WTC11 (cell line): ENCODE results near the gene SLCO4A1. TPM values are rescaled to one million over a fixed set of nuclear protein-coding genes. Genes with fewer than 3 reads are reported as not detected.
A peak's percentile ranks its signal among the peaks of the same experiment; 100 is the strongest.

ENCODE experiments used
- ATAC-seq: fragments of 200-7000 bp; cut with Tn5 transposase; 2 replicates; pipeline ENCODE4 v1.10.0; 2021; ENCODE audit warnings: mild to moderate bottlenecking, moderate library complexity
- CTCF ChIA-PET: fragments of 300-600 bp; sonication (Branson Sonifier 250); formaldehyde crosslinking; loops from one replicate; lab custom pipeline; 2021; ENCODE audit warnings: antibody characterized with exemption; lab: Charles Lee
- POLR2A ChIA-PET: fragments of 350-600 bp; sonication (Branson Sonifier 250); formaldehyde crosslinking; loops from one replicate; lab custom pipeline; 2021; ENCODE audit warnings: antibody characterized with exemption; lab: Charles Lee
- DNase-seq: peaks from one replicate; pipeline ENCODE4 v3.0.0; 2021; ENCODE audit warnings: low spot score
- H3K27ac Mint-ChIP-seq: 2 replicates; pipeline ENCODE4 v1.8.0; 2021; ENCODE audit warnings: mixed read lengths
- H3K27me3 Mint-ChIP-seq: 2 replicates; pipeline ENCODE4 v1.8.0; 2021; ENCODE audit warnings: low read depth, mild to moderate bottlenecking, moderate library complexity, mixed read lengths
- H3K36me3 Mint-ChIP-seq: 2 replicates; pipeline ENCODE4 v1.8.0; 2021; ENCODE audit warnings: mixed read lengths
- H3K4me1 Mint-ChIP-seq: 2 replicates; pipeline ENCODE4 v1.8.0; 2022; ENCODE audit warnings: mixed read lengths
- H3K4me3 Mint-ChIP-seq: 2 replicates; pipeline ENCODE4 v1.8.0; 2021; ENCODE audit warnings: mild to moderate bottlenecking, moderate library complexity, mixed read lengths
- H3K9me3 Mint-ChIP-seq: 2 replicates; pipeline ENCODE4 v1.8.0; 2021; ENCODE audit warnings: mixed read lengths
- CTCF ChIP-seq: fragments of 200-600 bp; IDR thresholded peaks from 2 replicates; pipeline ENCODE4 v1.8.0; 2022; ENCODE audit warnings: antibody characterized with exemption
- EMX1 ChIP-seq: fragments of 250-450 bp; sonication (Bioruptor Pico); IDR thresholded peaks from 2 replicates; pipeline ENCODE4 v1.8.0; 2021; ENCODE audit warnings: mild to moderate bottlenecking
- ETV6 ChIP-seq: sonication (generic); formaldehyde crosslinking; IDR thresholded peaks from 2 replicates; pipeline ENCODE4 v1.8.1; 2022; ENCODE audit warnings: mild to moderate bottlenecking, missing genetic modification reagents
- FOXP1 ChIP-seq: sonication (generic); formaldehyde crosslinking; IDR thresholded peaks from 2 replicates; pipeline ENCODE4 v1.8.0; 2022; ENCODE audit warnings: missing genetic modification reagents, mild to moderate bottlenecking, moderate library complexity, borderline replicate concordance
- GABPB1 ChIP-seq: sonication (generic); formaldehyde crosslinking; IDR thresholded peaks from 2 replicates; pipeline ENCODE4 v1.8.1; 2023; ENCODE audit warnings: mild to moderate bottlenecking, missing genetic modification reagents
- GRHL2 ChIP-seq: fragments of 250-450 bp; sonication (Bioruptor Pico); IDR thresholded peaks from 2 replicates; pipeline ENCODE4 v1.8.0; 2022; ENCODE audit warnings: mild to moderate bottlenecking, moderate library complexity; ENCODE audit not compliant: insufficient replicate concordance, severe bottlenecking
- IRF1 ChIP-seq: sonication (generic); formaldehyde crosslinking; IDR thresholded peaks from 2 replicates; pipeline ENCODE4 v1.8.0; 2023; ENCODE audit warnings: missing genetic modification reagents
- MAX ChIP-seq: sonication (generic); formaldehyde crosslinking; IDR thresholded peaks from 2 replicates; pipeline ENCODE4 v1.8.0; 2022; ENCODE audit warnings: mild to moderate bottlenecking, missing genetic modification reagents
- MXD4 ChIP-seq: fragments of 250-450 bp; sonication (Bioruptor Pico); IDR thresholded peaks from 2 replicates; pipeline ENCODE4 v1.8.0; 2021; ENCODE audit warnings: mild to moderate bottlenecking, moderate library complexity, borderline replicate concordance
- MYBL2 ChIP-seq: sonication (generic); formaldehyde crosslinking; IDR thresholded peaks from 2 replicates; pipeline ENCODE4 v1.8.1; 2023; ENCODE audit warnings: mild to moderate bottlenecking, moderate library complexity, missing genetic modification reagents
- NFATC4 ChIP-seq: fragments of 250-450 bp; sonication (Bioruptor Pico); IDR thresholded peaks from 2 replicates; pipeline ENCODE4 v1.9.0; 2021; ENCODE audit warnings: mild to moderate bottlenecking
- NFYB ChIP-seq: sonication (generic); formaldehyde crosslinking; conservative IDR thresholded peaks from 2 replicates; pipeline ENCODE4 v1.8.0; 2022; ENCODE audit warnings: low read depth, missing genetic modification reagents
- PRRX2 ChIP-seq: fragments of 250-450 bp; sonication (Bioruptor Pico); IDR thresholded peaks from 2 replicates; pipeline ENCODE4 v1.8.0; 2021; ENCODE audit warnings: mild to moderate bottlenecking
- ZNF232 ChIP-seq: sonication (generic); formaldehyde crosslinking; IDR thresholded peaks from 2 replicates; pipeline ENCODE4 v1.8.0; 2022; ENCODE audit warnings: mild to moderate bottlenecking, missing genetic modification reagents
- ZNF263 ChIP-seq: sonication (generic); formaldehyde crosslinking; IDR thresholded peaks from 2 replicates; pipeline ENCODE4 v1.8.1; 2022; ENCODE audit warnings: low read depth, mild to moderate bottlenecking, moderate library complexity, missing genetic modification reagents
- ZNF281 ChIP-seq: sonication (generic); formaldehyde crosslinking; IDR thresholded peaks from 2 replicates; pipeline ENCODE4 v1.8.0; 2023; ENCODE audit warnings: mild to moderate bottlenecking, missing genetic modification reagents
- ZNF512 ChIP-seq: sonication (generic); formaldehyde crosslinking; IDR thresholded peaks from 2 replicates; pipeline ENCODE4 v1.8.1; 2022; ENCODE audit warnings: missing genetic modification reagents, borderline replicate concordance
- total RNA-seq: library from RNA; stranded (reverse); gene quantifications from 3 replicates; pipeline ENCODE4 v1.2.3, GENCODE V29; 2021
- TF ChIP-seq, protein P1 (sequence below): sonication (generic); formaldehyde crosslinking; IDR thresholded peaks from 2 replicates; pipeline ENCODE4 v1.8.0; 2023; ENCODE audit warnings: missing genetic modification reagents, mild to moderate bottlenecking, borderline replicate concordance
- TF ChIP-seq, protein P2 (sequence below): sonication (generic); formaldehyde crosslinking; IDR thresholded peaks from 2 replicates; pipeline ENCODE4 v1.8.1; 2022; ENCODE audit warnings: mild to moderate bottlenecking, missing genetic modification reagents, moderate library complexity, borderline replicate concordance
- TF ChIP-seq, protein P3 (sequence below): sonication (generic); formaldehyde crosslinking; IDR thresholded peaks from 2 replicates; pipeline ENCODE4 v1.8.0; 2022; ENCODE audit warnings: mild to moderate bottlenecking, missing genetic modification reagents

Gene SLCO4A1
- total RNA-seq, 1 experiment from 2014 or later = 19.9 TPM

- TF ChIP-seq CTCF = no peak
- TF ChIP-seq ETV6 (CRISPR knock-in tag) = peak; percentile 44; the same call in 1 of the 2 replicates
- no peak for TF ChIP-seq PRRX2 (CRISPR knock-in tag)
- TF ChIP-seq MYBL2 (CRISPR knock-in tag) = no peak
- TF ChIP-seq ZNF512 (CRISPR knock-in tag) = no peak
- TF ChIP-seq EMX1 (CRISPR knock-in tag) = no peak
- no peak for TF ChIP-seq ZNF263 (CRISPR knock-in tag)
- no peak for TF ChIP-seq IRF1
- no peak for TF ChIP-seq GRHL2
- no peak for TF ChIP-seq NFYB (CRISPR knock-in tag)
- TF ChIP-seq NFATC4 = 0 out of 2 replicates have a peak, but pooled peaks have one; percentile 51
- TF ChIP-seq, protein P1, sequence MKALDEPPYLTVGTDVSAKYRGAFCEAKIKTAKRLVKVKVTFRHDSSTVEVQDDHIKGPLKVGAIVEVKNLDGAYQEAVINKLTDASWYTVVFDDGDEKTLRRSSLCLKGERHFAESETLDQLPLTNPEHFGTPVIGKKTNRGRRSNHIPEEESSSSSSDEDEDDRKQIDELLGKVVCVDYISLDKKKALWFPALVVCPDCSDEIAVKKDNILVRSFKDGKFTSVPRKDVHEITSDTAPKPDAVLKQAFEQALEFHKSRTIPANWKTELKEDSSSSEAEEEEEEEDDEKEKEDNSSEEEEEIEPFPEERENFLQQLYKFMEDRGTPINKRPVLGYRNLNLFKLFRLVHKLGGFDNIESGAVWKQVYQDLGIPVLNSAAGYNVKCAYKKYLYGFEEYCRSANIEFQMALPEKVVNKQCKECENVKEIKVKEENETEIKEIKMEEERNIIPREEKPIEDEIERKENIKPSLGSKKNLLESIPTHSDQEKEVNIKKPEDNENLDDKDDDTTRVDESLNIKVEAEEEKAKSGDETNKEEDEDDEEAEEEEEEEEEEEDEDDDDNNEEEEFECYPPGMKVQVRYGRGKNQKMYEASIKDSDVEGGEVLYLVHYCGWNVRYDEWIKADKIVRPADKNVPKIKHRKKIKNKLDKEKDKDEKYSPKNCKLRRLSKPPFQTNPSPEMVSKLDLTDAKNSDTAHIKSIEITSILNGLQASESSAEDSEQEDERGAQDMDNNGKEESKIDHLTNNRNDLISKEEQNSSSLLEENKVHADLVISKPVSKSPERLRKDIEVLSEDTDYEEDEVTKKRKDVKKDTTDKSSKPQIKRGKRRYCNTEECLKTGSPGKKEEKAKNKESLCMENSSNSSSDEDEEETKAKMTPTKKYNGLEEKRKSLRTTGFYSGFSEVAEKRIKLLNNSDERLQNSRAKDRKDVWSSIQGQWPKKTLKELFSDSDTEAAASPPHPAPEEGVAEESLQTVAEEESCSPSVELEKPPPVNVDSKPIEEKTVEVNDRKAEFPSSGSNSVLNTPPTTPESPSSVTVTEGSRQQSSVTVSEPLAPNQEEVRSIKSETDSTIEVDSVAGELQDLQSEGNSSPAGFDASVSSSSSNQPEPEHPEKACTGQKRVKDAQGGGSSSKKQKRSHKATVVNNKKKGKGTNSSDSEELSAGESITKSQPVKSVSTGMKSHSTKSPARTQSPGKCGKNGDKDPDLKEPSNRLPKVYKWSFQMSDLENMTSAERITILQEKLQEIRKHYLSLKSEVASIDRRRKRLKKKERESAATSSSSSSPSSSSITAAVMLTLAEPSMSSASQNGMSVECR (CRISPR knock-in tag) = no peak
- TF ChIP-seq, protein P2, sequence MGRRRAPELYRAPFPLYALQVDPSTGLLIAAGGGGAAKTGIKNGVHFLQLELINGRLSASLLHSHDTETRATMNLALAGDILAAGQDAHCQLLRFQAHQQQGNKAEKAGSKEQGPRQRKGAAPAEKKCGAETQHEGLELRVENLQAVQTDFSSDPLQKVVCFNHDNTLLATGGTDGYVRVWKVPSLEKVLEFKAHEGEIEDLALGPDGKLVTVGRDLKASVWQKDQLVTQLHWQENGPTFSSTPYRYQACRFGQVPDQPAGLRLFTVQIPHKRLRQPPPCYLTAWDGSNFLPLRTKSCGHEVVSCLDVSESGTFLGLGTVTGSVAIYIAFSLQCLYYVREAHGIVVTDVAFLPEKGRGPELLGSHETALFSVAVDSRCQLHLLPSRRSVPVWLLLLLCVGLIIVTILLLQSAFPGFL (CRISPR knock-in tag) = no peak
- TF ChIP-seq, all 79 proteins: peak for 7
Measured at GRCh38 chr20:62708591-62709536, 66.6 kb downstream of the SLCO4A1 start, which contains the start of gene NTSR1 (continued).

GRCh38 chr20:62709537-62709905, 67.2 kb downstream of the SLCO4A1 start:
- H3K27ac Mint-ChIP-seq = no peak overlapping the region
- no peaks in the 10 kb centered on the region for H3K36me3 Mint-ChIP-seq
- ChIA-PET CTCF (interaction anchor here (1.0 to 4.7 kb wide), 16 partner anchors 11 to 210 kb away, joined by 3 to 38 read pairs (median 11); no protein-coding TSS in a partner anchor), POLR2A (no interaction called here)
- ATAC-seq = no peak
- H3K4me3 Mint-ChIP-seq = peak overlapping the region; percentile 37
- DNase-seq = no peak
- H3K4me1 Mint-ChIP-seq = 0 out of 2 replicates have a peak, but pooled peaks cover 3% of the 10 kb centered on the region
- peaks cover 35% of the 10 kb centered on the region for H3K27me3 Mint-ChIP-seq
- no peaks in the 10 kb centered on the region for H3K9me3 Mint-ChIP-seq
- no peak for TF ChIP-seq GABPB1 (CRISPR knock-in tag)
- TF ChIP-seq ZNF232 = no peak
- TF ChIP-seq, protein P3, sequence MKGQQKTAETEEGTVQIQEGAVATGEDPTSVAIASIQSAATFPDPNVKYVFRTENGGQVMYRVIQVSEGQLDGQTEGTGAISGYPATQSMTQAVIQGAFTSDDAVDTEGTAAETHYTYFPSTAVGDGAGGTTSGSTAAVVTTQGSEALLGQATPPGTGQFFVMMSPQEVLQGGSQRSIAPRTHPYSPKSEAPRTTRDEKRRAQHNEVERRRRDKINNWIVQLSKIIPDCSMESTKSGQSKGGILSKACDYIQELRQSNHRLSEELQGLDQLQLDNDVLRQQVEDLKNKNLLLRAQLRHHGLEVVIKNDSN (CRISPR knock-in tag) = no peak
- no peak for TF ChIP-seq MAX (CRISPR knock-in tag)
- no peak for TF ChIP-seq IRF1
- TF ChIP-seq ZNF281 (CRISPR knock-in tag) = no peak
- TF ChIP-seq MXD4 (CRISPR knock-in tag) = no peak
- TF ChIP-seq GRHL2 = no peak
- TF ChIP-seq FOXP1 (CRISPR knock-in tag) = no peak
